Measurements from ENCODE around the gene ST6GALNAC6.
A peak's percentile ranks its signal among the peaks of the same experiment; 100 is the strongest.
"Not testable (repeated sequence)": the region's sequence is repeated elsewhere in the genome, so short reads cannot be mapped to it uniquely, and the experiment has no call there.

Gene ST6GALNAC6

DNA sequence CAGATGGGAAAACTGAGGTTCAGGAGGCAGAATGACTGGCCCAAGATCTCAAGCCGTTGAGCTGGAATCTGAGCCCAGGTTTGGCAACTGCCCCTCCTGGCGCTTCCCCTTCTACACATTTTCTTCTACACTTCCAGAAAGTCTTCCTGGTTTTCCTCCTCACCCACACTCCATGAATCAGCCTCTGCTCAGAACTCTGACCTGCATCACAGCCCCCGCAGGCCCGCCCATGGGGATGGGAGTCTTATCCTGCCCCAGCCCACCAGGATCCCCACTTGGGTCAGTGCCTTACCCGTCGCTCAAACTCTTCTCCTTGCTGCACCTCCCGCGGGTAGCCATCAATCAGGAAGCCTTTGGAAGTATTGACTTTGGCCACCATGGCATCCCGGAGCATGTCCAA, 27.9 kb downstream of the ST6GALNAC6 start:
- no peak for DNase-seq

GRCh38 chr9:127870887-127871286, 28.5 kb downstream of the ST6GALNAC6 start:
- no peak for DNase-seq

DNA sequence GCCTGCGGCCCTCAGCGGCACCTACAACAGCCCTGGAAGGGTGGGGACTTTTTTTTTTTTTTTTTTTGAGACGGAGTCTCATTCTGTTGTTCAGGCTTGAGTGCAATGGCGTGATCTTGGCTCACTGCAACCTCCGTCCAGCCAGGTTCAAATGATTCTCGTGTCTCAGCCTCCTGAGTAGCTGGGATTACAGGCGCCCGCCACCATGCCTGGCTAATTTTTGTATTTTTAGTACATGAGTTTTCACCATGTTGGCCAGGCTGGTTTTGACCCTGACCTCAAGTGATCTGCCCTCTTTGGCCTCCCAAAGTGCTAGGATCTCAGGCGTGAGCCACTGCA, 29.3 kb downstream of the ST6GALNAC6 start:
- not testable (repeated sequence) for DNase-seq

GRCh38 chr9:127869310-127870152, 29.9 kb downstream of the ST6GALNAC6 start:
- peak; percentile 83 for DNase-seq

GRCh38 chr9:127868278-127868902, 31.0 kb downstream of the ST6GALNAC6 start:
- no peak for DNase-seq

GRCh38 chr9:127867356-127868277, 31.8 kb downstream of the ST6GALNAC6 start:
- no peak for DNase-seq

- DNase-seq, result no peak
Measured at GRCh38 chr9:127866535-127866934, 32.9 kb downstream of the ST6GALNAC6 start.

DNA sequence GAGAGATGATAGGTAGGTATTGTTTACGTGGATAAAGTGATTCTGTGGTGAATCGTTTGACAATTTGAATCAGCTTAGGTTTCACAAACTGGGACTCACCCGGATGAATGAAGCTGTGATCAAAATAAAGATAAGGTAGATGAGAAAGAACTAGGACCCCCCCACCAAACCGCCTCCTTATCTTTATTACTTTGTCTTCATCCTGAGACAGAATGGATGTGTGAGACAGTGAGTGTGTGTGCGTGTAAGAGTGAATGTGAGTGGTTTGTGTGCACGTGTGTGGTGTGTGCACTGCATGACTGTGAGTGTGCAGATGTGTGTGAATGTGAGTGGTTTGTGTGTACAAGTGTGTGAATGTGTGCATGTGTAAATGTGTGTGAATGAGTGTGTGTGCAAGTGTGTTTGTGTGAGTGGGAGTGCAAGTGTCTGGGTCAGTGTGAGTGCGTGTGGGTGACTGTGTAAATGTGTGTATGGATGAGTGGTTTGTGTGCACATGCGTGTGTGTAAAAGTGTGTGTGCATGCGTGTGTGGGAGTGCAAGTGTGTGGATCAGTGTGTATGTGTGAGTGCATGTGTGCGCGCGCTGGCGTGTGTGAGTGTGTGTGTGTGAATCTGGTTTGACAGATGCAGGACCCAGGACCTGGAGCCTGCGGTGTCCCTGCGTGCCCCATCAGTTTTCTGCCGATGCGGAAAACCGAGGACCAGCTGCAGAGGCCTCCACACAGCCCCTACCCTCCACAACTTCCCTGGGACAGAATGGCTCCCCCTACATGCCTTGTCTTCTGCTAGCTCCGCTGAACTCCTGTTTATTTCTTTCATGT, 33.5 kb downstream of the ST6GALNAC6 start:
- peak; percentile 21 for DNase-seq

- DNase-seq, result no peak
Measured at GRCh38 chr9:127863191-127863621, 36.2 kb downstream of the ST6GALNAC6 start.

GRCh38 chr9:127862075-127863011, 37.1 kb downstream of the ST6GALNAC6 start:
- DNase-seq, result peak; percentile 57

- no peak for DNase-seq
Measured at GRCh38 chr9:127860779-127861178, 38.6 kb downstream of the ST6GALNAC6 start.

- no peak for DNase-seq
Measured at GRCh38 chr9:127860260-127860659, 39.1 kb downstream of the ST6GALNAC6 start.

- no peak for DNase-seq
Measured at GRCh38 chr9:127858041-127858512, 41.3 kb downstream of the ST6GALNAC6 start.

- no peak for DNase-seq
Measured at GRCh38 chr9:127857278-127857677, 42.1 kb downstream of the ST6GALNAC6 start.

DNA sequence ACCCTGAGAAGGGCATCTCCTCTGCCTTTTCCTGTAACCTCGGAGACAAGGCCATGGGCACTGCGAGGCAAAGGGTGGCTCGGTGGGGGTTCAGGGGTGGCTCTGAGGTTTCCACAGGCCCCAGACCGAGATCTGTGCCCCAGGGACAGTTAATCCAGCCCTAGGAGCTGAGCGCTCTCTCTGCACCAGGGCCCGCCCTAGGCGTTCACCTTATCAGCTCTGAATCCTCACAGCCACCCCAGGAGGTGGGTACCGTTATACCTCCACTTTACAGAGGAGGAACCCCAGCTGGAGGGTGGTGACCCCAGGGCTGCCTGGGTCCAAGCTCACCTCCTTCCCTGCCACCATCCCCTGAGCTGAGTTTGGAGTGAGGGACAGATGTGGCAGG, 42.7 kb downstream of the ST6GALNAC6 start:
- no peak for DNase-seq

DNA sequence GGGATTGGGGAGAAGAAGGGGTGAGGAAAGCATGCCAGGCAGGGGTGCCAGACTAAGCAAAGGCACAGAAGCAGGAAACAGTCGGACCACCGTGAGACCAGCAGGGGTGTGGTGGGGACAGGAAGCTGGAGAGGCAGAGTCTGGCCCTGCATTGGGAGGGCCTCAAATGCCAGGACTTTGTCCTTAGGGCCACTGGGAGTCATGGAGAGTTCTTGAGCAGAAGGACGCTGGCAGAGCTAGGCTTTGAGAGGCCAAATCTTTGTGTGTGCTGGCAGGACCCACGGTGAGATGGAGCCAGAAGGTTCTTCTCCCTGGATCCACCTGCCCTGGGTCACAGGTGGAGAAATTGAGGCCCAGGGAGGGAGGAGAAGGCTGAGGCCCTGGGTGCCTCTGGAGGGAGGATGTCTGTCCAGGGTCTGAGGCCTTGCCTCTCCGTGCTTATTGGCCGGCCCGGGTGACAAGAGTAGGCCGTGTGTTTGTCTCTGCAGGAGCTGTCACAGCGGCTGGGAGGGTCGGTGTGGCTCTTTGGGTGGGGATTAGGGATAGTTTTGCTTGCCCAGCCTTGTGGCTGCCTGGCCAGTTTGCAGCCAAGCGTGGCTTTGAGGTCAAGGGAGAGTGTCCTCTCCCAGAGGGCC, 43.2 kb downstream of the ST6GALNAC6 start:
- no peak for DNase-seq

- DNase-seq, result no peak
Measured at GRCh38 chr9:127855522-127855921, 43.9 kb downstream of the ST6GALNAC6 start.

DNA sequence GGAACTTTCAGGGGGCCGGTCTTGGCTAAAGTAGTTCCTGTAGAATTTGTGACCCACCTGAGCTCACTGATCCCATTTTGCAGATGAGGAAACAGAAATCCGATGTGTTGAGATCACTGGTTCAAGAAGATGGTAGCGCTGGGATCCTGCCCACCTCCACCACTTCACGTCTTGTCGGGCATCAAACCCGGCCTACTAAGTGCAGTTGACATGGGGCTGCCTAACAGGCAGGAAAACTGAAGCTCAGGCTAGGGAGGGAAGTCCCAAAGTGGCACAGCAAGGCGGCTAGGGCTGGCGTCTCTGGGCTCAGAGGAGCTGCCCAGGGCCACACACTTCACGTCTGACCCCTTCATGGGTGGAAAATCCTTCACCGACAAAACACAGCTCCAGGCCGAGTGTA, 44.4 kb downstream of the ST6GALNAC6 start:
- DNase-seq, result no peak

DNA sequence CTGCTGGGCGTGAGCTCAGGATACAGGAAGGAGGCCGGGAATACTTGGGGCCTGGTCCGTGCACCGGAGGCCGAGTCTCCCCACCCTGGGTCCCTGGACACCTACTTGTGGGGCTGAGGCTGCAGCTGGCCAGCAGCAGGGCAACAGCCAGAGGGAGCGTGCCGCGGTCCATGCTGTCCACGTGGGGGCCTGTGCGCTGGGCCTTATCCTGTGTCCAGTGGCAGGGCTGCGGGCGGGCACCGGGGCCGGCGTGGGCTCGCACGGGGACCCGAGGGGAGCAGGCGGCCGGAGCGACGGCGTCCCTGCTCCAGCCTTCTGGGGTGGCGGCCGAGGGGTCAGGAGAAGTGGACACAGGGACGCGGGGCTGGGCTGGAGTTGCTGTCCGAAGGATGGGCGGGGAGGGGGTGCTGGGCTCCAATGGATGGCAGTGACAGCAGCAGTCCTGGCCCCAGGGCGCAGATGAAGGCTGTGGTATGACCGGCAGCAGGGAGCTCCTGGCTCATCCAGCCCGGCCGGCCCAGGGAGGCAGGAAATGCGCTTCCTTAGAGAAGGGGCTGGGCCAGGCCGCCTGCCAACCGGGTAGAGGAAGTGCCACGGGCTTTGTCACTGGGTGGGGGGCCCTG, 45.1 kb downstream of the ST6GALNAC6 start, which contains the start of gene ENG:
TSS of gene ENG (minus strand) at position 475 of the 623 bp plus-strand sequence. CDS start at position 172, 303 bp downstream.
- peak; percentile 15 for DNase-seq
